Activated T-helper 9 cell treated with anti-CD3 and anti-CD28 coated beads, Interleukin-2, amount 50 U/mL, for 16 hours (primary cell): ENCODE data around the gene SRL.
"Not testable (repeated sequence)": the region's sequence is repeated elsewhere in the genome, so short reads cannot be mapped to it uniquely, and the experiment has no call there.

Experiments used
- DNase-seq: peaks from one replicate; pipeline ENCODE4 v3.0.0-alpha.2; 2020; ENCODE audit warnings: low read depth

SRL gene

DNA sequence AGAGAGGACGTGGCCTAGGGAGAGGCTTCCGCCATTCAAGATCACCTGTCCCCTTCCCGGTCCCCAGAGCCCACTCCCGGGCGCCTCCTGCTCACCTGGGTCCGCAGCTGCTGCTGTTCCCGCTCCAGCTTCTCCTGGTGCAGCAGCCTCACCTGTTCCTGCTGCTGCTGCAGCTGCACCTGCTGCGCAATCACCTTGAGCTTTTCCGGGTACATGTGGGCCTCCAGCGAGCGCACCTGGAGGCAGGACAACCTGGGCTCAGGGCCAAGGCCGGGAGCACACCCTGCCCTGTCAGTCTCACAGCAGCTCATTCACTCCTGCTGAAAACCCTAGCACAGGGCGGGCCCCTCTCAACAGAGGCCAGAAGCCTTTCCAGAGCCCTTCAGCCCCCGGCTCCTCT lies 18.5 kb upstream of the SRL start:
- no peak for DNase-seq

GRCh38 chr16:4257646-4258556 lies 16.0 kb upstream of the SRL start:
- DNase-seq, result no peak

- DNase-seq, result peak; percentile 100
These were observed 11.7 kb upstream of the SRL start for GRCh38 chr16:4253394-4254150.

- not testable (repeated sequence) for DNase-seq
These were observed 11.1 kb upstream of the SRL start for GRCh38 chr16:4253012-4253393.

DNA sequence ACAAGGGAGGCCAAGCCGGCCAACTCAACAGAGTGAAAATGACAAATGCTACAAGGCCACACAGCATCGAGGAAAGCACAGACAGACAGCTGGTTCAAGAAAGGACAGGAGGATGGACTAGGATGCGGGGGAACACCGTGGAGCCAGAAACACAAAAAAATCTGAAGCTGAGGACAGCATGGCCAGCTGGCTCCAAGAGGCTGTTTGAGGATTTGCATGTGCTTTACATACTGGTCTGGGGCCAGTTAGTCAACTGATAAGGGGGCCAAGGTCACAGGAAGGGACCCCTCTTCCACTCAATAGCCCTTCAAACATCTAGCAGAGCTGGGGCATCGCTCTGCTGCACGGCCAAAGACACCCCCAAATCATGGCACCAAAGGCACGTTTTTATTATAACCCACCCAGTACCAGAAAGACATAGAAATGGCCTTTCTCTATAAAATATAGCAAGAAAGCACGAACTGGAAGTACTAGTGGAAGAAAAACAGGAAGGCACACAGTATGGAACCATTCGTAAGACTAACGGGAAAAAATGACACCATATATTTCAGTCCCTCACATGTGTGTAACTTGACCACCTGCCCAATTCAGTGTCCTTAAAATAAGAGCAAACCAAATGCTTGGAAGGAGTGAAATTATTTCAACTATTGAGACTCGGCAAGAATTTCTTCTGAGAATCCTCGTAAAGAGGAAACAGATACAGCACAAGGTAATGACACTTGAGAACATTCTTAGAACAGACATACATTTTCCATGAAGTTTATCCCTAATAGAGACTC lies 7.8 kb upstream of the SRL start:
- DNase-seq, result no peak

- no peak for DNase-seq
These were observed 5.5 kb upstream of the SRL start for GRCh38 chr16:4247460-4247784.

DNA sequence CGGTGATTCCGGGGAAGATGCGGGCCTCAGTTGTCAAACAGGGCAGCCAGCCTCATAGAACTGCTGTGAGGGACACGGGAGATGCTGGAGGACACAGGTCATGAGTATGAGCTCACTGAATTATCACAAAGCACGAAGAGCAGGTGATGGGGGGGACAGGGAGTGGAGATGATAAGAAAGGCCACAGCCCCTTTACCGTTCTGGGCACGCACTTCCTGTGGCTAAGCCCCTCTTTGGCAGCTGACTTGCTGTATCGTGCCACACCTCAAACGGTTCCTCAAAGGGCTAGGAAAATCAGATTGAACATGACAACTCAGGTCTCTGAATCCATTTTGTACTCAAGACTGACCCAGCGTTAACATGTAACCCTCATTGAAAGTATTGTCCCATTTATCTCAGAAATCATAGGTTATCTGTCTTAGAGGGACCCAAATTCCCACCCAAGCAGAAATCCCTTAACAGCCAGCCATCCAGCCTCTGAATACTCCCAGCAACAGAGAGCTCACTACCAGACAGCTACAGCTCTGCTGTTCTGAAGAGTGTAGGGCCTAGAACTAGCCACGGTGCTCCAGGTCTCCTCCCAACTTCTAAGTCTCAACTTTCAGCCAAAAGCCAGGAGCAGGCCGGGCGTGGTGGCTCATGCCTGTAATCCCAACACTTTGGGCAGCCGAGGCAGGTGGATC lies 5.0 kb upstream of the SRL start:
- DNase-seq, result no peak

DNA sequence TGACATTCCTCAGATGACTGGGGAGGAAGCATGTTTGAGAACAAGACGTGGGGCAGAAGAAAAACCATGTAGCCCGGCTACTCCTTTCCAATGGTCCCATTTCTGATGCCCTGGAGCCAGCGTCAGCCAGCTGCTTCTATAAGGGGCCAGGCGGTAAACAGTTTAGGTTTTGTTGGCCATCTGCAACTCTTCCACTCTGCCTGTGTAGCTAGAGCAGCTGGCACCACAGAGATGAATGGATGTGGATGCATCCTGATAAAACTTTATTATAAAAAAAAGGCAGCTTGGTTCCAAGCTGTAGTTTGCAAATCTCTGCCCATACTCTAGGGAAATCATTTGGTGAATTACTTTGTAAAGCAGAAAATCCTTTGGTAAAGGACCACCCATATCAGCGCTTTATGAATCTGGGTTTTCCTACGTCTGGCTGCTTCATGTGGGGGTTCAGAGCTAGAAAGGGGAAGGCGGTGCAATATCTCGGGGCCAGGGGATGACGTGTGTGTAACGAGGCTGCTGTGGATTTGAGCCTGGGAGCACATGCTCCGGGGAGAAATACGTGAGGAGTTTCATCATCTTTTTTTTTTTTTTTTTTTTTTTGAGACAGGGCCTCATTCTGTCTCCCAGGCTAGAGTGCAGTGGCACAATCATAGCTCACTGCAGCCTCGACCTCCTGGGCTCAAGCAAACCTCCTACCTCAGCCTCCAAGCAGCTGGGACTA lies 3.4 kb upstream of the SRL start:
- no peak for DNase-seq

DNA sequence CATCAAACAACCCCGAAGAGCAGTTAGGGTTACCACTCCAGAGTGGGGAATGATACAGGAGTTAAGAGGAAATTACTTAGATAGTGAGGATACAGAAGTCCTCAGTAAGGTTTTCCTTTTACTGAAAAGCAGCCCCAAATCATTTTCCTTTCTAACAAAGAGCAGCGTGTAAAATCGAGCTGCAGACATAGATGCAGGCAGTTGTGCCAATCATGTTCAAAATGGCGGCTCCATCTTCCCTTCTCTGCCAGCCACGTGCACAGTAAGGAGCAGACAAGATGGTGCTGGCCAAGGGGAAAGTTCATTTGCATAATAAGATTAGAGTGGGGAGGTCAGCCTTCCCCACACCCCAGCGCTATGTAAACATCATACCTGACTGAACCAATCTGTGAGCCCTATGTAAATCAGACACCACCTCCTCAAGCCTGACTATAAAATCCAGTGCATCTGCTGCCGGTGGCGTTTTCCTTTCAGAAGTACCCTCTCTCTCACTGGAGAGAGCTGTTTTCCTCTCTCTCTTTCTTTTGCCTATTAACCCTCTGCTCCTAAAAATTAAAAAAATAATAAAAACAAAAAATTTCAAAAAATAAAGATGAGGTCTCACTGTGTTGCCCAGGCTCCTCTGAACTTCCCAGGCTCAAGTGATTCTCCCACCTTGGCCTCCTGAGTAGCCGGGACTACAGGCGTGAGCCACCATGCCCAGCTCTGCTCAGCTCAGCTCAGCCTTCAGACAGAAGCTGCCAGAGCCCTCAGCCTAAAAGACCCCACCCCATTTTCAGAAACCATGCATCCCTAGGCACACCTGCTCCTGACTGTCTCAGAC lies 2.6 kb upstream of the SRL start:
- DNase-seq, result no peak

- no peak for DNase-seq
These were observed 487 bp downstream of the SRL start for GRCh38 chr16:4241258-4241927.

DNA sequence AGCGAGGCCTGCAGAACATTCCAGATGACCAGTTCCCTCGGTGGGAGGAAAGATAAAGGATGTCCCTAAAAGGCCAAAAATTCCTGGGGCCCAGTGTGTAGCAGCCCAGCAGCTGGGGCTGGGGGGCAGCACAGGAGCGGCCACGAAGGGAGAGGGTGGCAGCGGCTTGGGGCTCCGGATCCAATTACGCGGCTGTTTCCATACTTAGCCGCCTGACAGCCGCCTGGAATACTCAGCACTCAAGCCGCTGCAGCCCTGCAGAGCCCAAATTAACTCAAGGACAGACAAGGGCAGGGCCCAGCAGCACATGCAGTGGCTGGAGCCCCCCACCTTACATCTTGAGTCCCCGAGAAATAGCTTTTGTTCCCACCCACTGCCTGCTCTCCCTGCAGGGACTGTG lies 1.3 kb downstream of the SRL start:
- no peak for DNase-seq

GRCh38 chr16:4239682-4240175 lies 2.2 kb downstream of the SRL start:
- DNase-seq, result no peak

GRCh38 chr16:4239020-4239419 lies 2.9 kb downstream of the SRL start:
- no peak for DNase-seq

- DNase-seq, result no peak
These were observed 8.4 kb downstream of the SRL start for GRCh38 chr16:4233431-4233830.

DNA sequence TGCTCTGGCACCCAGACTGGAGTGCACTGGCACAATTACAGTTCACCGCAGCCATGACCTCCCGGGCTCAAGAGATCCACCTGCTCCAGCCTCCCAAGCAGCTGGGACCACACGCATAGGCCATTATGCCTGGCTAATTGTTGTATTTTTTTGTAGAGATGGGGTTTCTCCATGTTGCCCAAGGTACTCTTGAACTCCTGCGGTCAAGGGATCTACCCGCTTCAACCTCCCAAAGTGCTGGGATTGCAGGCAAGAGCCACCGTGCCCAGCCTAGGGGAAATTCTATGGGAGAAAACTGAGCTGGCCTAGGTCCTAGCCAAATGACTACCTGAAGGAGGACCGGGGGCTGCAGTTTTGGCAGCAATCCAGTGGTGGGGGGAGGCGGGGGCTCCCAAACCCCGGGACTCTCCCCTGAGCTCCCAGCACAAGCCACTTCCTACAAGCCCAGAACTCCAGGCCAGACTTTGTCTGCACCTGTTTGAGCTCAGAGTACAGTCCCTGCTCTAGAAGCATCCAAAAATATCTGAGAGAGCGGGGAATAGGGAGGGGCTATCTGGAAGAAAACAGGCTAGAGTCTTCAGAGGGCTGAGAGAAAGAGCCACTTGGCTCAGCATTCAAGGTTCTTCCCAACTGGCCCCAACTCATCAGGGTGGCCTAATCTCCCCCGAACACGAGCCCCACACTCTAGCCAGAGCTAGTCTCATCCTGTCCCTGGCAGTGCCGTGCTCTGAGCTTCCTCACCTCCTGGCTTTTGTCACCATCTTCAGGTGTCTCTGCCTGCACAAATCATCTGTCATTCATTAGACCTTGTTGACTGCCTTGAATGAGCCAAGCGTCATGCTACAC lies 9.1 kb downstream of the SRL start:
- no peak for DNase-seq

GRCh38 chr16:4231886-4232285 lies 10.0 kb downstream of the SRL start:
- no peak for DNase-seq

- DNase-seq, result no peak
These were observed 10.5 kb downstream of the SRL start for GRCh38 chr16:4231367-4231766.

- DNase-seq, result no peak
These were observed 14.9 kb downstream of the SRL start for GRCh38 chr16:4227040-4227332.
